NCI-H2171 (cell line): ENCODE data around the gene CTTN.
A peak's percentile ranks its signal among the peaks of the same experiment; 100 is the strongest.

Source experiments
- DNase-seq: peaks from one replicate; lab custom pipeline; 2025; lab: John Stamatoyannopoulos, UW

The CTTN gene

DNA sequence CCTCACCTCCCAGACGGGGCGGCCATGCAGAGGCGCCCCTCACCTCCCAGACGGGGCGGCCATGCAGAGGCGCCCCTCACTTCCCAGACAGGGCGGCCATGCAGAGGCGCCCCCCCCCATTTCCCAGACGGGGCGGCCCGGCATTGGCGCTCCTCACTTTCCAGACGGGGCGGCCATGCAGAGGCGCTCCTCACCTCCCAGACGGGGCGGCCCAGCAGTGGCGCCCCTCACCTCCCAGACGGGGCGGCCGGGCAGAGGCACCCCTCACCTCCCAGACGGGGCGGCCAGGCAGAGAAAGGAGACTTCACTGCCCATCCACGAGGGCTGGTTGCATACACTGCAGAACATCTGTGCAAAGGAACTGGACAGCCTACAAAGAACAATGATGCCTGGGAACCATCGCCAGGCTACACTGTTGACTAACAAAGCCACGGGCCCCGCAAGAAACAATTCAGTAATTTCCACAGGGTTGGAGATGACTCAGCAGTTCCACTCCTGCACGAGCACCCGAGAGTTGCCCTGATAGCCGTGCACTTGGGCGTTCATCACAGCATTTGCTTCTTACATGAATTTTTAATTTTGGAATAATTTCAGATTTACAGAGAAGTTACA lies 58.7 kb downstream of the CTTN start:
- no peak for DNase-seq

DNA sequence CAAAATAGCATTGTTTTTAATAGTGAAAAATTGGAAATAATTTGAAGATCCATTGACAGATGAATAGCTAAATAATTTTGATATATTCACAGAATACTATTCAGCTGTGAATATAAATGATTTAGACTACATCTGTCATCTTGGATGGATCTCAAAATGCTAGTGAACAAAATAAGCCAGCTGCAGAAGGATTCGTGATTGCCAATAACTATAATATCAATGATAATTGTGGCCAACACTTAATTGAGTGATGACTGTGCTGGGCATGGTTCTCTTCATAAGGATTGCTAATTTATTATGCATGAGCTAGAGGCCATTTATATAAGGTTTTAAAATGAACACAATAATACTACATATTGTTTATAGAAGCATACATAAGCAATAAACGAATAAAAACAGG lies 60.4 kb downstream of the CTTN start:
- DNase-seq = no peak

DNA sequence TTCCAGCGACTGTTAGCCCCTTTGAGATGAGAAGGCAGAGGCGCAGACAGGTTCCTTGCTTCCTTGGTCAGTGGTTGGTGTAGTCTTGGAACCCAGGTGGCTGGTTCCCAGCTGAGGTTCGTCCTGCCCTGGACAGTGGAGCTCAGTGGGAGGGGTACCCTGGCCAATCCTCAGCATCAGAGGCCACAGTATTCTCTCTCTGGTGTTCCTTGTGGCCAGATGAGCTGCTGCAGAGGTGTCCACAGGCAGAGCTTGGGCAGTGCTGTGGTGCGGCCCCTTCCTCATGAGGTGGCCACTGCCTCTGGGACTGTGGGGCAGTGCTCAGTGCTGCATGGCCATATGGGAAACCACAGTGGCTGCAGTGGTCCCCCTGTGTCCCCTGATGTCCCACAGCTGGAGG lies 61.8 kb downstream of the CTTN start:
- no peak for DNase-seq

DNA sequence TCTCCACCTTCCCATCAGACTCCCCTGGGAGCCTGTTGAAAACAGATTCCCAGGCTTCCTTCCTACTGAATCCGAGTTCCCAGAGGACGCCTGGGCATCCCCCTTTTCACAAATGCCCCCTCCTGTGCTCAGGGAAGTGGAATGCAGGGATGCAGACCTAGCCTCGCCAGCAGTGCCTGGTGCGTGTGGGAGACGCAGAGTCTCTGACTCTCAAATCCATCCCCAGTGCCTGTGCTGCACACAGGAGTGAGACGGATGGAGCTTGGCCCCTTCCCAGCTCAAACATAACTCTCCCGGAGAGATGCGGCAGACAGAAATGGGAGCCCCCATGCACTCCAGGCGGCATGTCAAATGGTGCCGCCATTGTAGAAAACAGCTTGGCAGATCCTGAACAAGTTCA lies 62.6 kb downstream of the CTTN start:
- no peak for DNase-seq

DNA sequence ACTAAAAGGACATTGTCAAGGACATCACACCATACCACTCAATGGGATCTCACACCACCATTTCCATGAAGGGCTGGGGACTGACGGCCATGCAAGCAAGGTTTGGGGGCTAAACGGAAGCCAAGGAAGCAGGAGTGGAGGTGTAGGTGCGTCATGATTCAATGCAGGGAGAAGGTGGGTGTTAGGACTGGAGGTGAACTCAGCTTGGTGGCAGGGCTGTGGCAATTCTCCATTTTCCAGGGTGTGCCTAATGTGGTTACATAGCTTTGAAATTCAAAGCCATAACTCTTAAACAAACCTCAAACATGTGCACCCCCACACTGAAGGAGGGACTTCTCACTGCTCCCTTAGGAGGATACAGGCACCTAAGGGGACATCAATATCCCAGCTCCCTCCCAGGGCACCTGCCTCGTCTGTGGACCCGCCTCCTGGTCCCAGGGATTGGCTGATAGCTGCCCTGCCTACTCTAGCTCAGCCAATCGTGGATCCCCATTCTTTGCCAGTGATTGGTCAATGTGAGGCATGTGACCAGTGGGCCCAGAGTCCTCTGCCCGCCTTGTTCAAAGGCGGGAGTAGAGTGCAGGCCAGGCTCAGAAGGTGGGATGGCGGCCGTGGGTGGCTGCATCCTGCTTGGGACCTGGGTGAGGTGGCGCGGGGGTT lies 64.6 kb downstream of the CTTN start:
- no peak for DNase-seq

DNA sequence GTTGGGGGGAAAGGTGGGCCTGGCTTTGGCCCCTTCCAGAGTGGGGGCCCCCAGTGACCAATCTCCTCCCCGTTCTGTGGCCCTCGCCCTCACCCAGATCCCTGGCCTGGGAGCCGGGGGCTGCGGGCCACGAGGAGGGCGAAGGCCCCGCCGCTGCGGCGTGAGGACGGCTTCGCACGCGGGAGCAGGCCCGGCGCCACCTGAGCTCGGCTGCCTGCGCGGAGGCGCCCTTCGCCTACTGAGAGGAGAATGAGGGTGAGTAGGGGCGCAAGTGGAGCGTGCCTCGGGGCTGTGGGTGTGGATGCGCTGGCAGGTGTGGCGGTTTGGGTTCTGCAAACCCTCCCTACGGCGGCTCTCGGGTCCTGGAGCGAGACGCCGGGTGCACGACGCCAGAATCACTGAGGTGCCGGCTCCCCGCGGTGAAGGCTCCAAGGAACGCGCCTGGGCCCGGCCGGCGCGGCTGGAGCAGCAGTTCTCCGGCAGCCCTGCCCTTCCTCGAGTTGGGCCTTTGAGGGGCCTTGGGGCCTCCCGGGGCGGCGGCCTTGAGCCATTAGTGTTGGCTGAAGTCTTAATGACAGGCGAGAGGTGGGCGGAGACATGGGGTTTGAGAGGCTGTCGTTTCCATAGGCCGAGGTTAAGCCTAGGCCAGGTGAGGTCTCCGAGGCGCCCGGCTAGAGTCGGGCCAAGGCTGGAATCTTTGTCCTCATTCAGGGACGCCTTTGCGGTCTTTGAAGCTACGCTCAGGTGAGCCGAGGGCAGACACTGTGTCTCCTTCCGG lies 65.3 kb downstream of the CTTN start:
- DNase-seq = no peak

DNA sequence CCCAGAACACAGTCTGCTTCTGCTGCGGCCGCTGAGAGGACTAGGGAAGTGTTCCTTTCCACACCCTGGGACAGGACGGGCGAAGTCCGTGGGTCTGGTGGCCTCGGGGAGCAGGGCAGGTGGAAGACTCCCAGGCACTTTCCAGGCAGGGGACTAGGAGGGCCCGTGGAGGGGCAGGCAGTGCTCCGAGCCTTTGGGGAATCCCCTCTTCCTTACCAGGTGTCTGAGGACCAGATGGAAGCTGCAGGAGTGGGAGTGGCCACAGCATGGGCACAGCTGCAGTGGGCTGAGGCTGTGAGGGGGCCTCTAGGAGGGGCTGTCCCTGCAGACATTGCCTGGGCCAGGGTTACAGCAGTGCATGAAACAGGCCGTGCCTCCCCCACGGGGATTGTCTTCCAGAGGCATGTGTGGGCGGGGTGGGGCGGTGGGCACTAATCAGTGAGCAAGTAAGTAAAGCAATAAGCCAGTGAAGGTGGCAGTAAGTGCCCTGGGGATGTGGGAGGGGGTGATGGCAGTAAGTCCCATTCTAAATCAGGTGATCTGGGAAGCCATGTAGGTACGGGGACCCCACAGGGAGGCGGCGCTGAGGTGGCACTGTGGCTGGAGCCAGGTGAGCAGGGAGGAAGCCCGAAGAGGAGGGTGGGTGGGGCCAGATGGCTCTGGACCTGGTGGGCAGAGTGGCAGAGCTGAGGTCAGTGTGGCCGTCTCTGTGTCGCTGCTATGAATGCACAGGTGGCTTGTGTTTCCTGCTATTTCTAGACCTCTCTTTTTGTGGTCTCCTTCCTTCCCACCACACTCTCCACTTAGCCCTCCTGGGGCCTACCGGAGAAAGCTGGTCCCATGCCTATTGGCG lies 66.4 kb downstream of the CTTN start:
- DNase-seq = peak; percentile 43

DNA sequence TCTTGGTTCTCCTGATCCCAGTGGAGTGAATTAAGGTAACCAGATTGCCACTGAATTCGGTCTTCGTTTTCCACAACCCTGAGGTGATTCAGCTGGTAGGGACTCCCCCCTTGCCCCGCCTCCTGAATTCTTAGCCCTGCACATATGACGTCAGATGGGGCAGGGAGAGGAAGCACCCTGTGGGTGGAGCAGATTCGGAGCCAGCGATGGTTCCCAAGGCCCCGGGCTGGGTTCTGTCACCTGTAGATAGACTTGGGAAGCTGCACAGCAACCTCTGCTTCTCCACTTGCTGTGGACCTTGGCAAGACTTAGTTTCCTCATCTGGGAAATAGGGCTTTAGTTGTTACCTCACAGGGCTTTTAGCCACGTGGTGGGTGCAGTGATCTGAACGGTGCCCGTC lies 67.8 kb downstream of the CTTN start:
- DNase-seq = no peak

DNA sequence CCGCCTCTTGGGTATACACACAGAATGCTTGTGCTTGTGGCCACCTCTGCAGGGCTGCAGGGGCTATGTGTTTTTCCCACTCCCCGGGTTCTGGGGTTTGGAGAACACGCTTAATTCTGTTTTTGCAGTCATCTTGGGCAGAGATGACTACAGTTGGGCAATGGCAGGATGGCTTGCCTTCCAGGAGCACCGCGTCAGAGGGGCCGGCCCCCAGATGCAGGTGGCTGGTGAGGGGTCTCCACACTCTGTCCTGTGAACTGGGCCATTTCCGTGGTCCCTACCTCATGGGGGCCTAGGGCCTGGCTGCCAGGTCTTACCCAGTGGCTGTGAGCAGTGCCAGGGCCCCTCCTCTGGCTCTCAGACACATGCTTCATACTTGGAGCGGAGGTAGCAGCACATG lies 68.3 kb downstream of the CTTN start:
- no peak for DNase-seq

DNA sequence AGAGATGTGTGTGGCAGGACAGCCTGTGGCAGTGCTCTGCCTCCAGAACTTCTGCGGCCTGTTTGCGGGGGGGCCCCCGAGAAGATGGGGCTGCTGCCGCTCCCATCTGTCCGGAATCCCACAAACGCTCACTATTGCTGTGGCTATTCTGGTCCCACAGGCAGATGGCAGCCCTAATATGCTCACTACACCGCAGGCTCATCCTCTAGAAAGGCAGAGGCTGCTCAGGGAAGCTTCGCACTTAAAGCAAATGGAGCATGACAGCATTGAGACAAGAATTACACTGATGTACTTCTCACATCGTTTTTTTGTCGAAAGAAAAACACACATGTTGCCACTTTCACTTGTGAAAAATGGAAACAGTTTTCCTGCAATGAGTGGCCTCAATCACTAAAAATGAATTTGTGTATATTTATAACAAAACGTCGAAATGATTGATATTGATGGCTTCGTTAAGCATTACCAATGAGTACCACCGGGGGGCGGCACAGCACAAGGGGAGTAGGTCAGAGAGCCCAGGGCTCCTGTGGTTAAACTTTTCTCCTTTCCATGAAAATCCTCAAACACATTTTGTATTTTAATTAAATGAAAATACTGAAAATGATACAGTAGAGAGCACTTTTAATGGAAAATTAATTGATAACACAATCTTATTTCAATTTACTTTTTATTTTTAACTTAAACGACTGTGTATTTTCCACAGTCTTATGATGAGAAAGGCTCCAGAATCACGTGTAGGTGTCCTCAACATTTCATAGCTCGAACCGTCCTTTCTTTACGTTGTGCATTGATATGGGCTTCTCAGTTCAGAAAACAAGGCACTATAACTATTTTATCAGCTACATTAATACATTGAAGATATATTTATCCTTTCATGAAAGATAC lies 69.1 kb downstream of the CTTN start:
- DNase-seq = peak; percentile 24

DNA sequence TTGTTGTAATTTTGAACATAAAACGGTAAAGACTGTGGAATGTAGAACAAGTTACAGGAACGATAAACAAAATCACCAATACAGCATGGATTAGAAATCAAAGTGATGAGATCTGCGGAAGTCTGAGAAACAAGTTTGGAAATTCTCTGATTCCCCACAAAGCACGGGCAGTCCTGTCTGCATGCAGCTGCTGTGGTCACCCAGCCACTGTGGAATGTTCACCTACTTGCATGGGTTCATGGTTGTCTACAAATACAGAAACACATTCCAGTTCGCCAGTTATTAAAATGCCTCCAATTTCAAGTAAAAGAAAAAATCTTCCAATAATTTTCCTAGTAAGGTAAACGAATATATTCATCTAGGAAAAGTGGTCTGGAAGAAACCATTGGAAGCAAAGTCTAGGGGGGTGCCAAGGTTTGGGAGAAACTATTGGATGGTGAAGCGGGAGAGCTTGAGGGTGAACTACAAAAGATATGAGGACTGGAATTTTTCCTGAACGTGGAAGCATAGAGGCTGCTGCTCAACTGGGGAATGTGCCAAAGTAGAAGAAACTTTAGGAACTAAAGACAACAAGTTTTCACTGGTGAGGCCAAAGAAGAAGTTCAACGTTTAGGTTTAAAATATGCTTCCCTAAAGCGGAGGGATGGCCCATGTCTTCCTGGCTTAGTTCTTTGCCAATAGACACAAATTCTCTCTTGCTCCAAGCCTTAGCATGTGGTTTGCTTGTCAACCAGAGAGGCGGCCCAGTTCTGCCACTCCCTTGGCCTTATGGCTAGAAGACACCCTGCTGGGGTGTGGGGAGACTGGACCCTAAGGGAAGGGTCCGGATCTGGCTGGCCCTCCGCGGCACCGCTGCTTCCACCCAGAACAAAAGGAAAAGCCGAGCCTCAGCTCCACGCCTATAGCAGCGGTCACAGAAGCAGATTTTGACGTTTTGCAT lies 70.2 kb downstream of the CTTN start:
- DNase-seq = no peak

DNA sequence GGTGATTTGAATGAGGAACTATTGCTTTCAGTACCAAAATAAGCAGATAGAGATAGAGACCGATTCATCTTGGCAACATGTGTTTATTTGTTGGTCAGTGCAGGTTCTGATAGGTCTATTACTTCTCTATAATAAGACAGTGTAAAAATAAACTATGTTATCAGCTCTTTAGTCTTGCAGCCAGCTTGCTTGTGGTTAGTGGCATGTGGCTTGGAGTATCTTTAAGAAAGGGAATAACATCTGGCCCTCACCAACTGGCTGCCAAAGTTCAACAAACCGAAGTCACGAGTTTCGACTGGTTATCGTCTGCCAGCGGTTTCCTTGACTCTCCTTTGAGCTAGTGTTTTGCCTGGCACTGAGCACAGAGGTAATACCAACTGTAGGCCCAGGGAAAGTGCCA lies 71.8 kb downstream of the CTTN start:
- DNase-seq = peak; percentile 43

DNA sequence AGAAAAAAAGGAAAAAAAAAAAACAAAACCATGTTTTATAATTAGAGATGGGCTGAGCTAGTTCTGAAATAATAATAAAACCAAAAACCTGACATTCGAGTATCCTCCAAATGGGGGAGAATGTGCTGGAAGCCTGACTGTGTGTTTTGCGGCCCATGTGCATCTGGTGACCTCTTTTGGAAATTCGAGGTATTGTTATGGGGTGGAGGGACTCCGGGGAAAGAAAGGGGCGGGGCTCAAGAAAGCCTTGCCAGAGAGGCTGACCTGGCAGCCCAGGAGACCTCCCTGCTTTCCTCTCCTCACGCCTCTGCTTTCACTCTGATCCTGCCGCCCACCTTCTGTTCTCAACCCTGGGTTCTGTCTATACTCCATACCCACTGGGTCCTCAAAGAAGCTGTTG lies 72.9 kb downstream of the CTTN start:
- DNase-seq = no peak

DNA sequence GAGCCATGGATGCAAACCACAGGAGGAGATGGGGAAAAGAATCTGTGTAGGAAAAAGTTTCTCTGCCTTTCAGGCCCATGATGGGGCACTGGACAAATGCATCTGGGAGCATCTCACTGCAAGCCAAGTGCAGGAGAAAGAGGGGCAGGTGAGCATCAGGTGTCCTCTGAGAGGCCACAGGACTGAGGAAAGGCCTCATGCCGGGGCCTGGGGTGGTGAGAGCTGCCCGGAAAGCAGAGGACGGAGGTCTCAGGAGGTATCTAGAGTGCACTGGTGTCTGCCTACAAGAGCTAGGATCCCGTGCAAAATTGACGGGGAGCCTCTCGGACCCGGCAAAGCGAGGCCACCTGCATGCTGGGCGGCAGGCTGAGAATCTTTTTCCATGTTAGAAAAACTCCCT lies 73.9 kb downstream of the CTTN start:
- DNase-seq = no peak

DNA sequence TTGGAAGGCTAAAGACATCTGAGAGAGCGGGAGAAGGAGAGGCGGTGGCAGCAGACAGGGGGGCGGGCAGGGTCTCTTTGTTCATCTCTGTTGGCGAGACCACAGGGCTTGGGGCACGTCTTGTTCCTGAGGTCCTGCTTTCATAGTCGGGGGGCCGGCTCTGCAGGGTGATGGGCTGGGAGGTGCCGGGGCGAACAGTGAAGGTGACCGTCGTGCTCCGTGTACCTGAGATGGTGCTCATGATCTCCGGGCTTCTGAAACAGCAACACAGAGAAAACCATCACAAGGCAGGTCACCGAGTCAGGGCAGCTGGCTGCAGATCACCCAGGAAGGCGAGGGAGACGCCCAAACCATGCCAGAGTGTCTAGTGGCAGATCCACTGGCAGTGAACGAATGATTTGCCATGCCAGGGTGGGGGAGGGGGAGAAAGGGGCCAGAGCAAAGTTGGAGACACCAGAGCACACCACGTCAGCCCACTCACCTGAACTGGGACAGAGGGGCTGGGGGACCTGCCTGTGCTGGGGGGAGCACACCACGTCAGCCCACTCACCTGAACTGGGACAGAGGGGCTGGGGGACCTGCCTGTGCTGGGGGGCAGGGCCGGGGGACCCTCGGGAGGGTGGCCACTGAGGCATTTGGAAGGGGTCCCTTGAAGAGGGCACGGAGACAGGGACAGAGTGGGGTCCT lies 75.0 kb downstream of the CTTN start:
- DNase-seq = no peak

DNA sequence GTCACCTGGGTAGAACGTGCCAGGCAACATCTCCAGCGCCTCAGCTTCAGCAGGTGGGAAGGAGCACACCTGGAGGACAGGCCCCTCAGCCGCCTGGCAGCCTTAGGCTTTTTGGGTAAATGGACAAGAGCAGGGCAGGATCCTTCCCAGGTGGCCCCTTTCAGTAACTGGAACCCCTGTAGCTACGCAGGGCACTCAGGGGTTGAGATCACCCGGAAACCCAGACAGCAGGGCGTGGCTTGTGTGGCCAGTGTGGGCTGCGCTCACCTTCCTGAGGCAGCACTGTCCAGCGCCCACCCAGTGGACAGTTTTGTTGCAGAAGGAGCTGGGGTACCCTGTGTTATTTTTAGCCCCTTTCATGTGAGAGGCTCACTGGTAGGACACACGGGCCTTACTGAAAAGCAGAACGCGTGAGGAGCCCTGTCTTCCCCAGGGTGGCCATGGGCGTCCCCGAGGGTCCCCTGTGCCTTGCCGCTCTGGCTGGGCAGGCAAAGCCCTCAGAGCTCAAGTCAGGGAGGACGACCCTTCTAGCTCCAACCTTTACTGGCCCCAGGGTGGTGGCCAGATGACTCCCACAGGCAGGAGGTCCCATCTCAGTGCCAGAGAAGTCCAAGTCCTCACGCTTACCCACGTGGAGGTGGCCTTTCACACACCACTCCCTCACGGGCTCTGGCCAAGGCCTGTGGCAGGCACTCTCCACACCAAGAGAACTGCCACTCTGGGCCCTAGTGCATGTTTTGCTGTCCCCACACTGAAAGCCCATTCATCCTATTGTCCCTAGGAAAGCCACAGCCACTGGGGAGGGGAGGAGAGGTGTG lies 75.8 kb downstream of the CTTN start:
- no peak for DNase-seq

DNA sequence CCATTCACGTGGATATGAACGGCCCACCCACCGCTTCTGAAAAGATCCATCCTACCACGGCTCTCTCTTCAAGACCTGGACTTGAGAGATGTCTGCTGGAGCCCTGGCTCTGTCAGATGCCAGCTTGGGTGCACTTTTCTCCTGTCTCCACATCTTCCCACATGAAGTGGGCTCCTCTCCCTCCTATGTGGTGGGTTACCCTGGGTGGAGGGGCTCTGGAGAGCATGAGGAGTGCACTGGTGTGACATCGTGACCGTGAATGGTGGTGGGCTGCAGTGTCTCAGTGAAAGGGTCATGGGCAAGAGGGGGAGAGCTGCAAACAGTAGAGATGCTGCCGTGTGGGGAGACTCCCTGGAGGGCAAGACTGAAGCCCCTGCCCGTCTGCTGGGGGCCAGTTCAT lies 76.4 kb downstream of the CTTN start:
- no peak for DNase-seq

DNA sequence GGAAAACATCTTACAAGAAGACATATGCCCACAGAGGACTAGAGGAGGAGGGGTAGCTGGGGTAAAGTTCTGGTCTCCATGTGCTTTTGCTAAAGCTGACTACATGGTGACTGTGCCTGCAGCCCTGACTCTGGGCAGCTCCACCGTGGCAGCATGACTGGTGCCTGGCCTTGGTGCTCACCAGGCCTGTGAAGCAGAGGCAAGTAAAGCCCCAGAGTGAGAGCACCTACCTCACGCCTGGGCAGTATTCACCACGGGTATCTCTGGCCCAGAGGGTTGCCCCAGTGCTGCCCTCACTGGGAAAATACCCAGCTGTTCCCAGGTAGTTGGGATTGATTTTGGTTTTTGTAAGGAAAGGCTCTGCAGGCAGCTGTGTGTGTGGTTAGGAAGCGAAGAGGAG lies 78.3 kb downstream of the CTTN start:
- DNase-seq = no peak

DNA sequence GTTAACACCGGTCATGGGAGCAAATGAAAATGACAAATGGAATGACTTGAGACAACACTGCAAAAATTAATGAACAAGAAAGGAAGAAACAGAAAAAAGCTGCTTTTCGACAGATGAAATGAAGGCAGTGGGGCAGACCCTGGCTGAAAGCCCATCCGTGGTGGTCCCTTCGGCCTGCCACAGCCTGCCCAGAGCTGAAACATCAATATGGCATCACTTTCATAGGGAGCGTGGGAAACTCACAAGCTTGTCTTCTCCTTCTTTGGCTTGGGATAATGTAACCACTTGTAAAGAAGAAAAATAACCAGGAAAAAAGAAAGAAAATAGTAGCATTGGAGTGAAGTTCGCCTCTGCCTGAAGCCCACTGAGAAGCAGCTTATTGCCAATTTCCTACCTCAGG lies 78.8 kb downstream of the CTTN start:
- no peak for DNase-seq
